ENCODE data around the gene NEDD1.
A peak's percentile ranks its signal among the peaks of the same experiment; 100 is the strongest.

The NEDD1 gene, protein sequence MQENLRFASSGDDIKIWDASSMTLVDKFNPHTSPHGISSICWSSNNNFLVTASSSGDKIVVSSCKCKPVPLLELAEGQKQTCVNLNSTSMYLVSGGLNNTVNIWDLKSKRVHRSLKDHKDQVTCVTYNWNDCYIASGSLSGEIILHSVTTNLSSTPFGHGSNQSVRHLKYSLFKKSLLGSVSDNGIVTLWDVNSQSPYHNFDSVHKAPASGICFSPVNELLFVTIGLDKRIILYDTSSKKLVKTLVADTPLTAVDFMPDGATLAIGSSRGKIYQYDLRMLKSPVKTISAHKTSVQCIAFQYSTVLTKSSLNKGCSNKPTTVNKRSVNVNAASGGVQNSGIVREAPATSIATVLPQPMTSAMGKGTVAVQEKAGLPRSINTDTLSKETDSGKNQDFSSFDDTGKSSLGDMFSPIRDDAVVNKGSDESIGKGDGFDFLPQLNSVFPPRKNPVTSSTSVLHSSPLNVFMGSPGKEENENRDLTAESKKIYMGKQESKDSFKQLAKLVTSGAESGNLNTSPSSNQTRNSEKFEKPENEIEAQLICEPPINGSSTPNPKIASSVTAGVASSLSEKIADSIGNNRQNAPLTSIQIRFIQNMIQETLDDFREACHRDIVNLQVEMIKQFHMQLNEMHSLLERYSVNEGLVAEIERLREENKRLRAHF

DNA sequence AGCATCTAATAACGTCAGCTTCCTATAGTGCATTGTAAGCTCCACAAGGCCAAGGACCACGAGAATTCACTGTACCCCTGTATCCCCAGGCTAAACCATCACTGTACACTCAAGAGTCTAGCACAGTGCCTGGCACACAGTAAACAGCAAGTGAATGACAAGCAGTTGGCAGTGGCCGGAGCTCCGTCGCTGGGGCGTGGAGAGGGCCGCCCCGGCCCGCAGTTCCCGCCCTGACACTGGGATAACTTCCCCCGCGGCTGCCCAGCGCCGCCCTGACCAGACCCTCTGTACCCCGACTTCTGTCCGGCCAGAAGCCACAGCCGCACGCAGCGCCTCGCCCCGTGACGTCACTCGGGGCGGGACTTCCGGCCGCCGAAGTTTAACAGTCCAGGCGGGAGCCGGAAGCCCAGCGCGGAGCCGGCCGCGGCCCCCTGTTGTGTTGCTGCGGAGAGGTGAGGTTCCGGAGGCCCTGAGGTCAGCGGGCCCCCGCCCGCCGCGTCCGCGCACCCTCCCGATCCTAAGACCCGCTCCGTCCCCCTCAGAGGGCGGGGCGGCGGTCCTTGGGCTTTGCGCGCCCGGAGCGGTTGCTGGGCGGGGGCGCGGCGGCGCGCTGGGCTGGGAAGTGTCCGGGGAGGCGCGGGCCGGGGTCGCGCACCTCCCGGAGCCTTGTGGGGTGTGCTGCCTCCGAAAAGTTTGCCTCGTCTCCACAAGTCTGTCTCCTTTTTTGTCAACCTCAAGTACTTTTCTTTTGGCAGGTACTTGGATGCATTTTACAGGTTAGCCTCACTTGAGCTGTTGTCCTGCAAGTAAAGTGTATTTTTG lies at the start of gene NEDD1:
Gene NEDD1 (plus strand): TSS at position 409 of the 822 bp plus-strand sequence. CDS start 2,503 bp downstream, outside the sequence.
- DNase-seq: peak in 57 of 58 donors; percentile 4 to 88 (median 66)

DNA sequence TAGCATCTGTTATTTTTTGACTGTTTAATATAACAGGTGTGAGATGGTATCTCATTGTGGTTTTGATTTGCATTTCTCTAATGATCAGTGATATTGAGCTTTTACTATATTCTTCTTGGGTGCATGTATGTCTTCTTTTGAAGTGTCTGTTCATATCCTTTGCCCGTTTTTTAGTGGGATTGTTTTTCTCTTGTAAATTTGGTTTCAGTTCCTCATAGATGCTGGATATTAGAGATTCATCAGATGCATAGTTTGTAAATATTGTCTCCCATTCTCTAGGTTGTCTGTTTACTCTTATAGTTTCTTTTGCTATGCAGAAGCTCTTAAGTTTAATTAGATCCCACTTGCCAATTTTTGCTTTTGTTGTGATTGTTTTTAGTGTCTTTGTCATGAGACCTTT lies 48.9 kb upstream of the NEDD1 start:
- no peak for DNase-seq

DNA sequence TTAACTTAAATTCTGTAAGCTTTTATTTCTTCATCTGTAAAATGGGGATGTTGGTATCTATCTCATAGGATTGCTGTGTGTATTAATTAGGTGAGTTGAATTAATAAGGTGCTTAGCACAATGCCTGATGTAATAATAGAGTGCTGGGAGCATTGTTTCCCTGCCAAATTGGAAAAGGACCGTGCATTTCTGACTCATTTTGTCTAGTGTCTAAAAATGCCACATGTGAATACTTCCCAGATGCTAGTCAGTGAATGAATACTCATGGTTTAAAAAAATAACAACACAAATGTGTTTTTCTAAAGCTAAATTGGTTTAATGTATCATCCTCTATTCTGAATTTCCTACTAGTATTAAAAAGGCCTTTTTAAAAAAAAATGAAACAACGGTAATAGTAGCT lies 45.4 kb upstream of the NEDD1 start:
- DNase-seq: no peak

DNA sequence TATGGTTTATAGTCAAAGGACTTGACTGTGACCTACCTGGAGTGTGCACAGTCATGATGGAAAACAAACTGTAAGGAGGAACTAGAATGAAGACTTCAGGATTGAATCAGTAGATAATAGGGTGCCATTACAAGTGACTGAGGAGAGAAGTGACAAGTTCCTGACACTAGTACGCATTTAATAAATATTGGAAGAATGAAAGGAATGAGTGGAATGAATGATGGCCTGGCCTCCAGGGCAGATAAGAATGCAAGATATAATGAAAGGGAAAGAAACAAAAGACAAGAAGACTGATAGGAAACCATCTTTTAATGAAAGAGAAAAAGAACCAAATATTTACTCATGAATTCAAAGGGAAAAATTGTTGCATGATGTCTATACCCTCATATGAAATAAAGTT lies 44.7 kb upstream of the NEDD1 start:
- no peak for DNase-seq

DNA sequence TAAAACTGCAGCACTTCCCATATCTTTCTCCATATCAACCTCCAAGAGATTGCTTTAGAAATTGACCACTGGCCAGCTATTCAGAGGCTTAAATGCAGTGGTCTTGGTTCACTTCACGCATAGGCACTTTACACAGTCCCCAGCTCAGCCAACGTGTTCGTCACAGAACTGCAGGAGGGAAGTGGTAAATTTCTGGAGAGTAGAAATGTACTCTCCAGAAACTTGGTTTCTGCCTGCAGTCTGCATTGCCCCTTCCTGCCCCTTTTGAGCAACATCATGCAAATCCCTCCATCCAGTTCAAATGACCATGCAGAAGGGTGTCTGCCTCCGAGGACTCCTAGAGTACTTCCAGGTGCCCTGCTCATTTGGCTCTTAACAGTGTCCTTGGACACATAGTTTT lies 42.7 kb upstream of the NEDD1 start:
- no peak for DNase-seq

DNA sequence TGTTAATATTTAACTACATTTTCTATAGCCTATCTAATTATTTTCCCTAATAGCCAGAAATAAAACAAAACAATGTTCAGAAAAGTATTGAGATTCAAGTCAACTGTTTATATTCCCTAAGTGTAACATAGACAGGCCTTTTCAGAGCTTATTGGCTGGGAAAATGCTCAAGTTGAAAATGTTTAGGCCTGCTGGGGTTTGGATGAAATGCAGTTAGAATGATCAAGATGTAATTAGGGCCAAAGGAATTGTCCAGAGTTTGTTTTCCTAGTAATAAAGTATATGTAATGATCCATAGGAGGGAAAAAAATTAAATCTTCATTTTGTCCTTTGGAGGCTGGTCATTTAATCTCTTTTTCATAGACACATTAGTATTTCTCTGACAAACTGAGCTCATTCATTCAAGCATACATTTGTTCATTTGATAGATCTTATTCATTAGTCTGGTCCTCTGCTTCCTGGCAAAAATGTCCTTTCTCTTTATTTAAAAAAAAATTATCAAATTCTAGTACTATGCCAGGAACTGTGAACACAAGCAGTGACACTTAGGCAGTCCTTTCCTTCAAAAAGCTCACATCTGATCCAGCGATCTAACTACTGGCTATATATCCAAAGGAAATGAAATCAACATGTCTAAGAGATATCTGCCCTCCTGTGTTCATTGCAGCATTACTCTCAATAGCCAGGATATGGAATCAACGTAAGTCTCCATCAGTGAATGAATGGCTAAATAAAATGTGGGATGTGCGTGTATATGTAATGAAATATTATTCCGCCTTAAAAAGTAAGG lies 40.1 kb upstream of the NEDD1 start:
- DNase-seq: no peak

DNA sequence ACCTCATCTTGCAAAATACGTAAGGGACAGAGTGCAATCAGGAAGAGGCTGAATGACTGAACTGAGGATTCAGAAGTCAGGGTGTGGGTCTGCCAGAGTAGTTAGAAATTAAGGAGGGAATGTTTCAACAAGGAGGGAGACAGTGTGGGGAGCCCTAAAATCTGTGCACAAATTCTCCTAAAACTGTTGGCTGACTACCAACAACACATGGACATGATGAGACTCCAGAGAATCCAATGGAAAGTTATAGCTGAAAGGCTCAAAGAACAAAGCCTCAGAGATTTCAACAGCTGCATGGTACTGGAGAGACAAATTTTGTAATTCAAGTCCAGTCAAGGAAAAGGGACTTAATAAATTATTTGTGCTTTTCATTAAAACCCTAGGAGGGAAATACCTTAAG lies 36.1 kb upstream of the NEDD1 start:
- DNase-seq: no peak

DNA sequence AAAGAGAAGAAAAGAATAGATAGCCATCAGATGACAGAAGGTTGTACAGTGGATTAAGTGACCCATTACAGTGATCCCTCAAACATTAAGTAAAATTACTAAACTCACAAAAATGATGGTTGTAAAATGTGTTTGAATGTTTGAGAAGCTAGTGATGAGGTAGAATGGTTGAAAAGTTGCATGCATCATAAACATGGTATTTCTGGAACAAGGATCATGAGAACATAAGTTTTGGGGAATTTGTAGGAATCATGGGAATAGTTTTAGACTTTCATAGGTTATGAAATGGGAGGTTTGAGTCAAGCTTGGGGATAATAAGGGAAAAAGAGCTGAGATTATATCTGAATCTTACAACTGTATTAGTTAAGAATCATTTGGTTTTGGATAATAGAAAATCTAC lies 34.1 kb upstream of the NEDD1 start:
- DNase-seq: no peak

DNA sequence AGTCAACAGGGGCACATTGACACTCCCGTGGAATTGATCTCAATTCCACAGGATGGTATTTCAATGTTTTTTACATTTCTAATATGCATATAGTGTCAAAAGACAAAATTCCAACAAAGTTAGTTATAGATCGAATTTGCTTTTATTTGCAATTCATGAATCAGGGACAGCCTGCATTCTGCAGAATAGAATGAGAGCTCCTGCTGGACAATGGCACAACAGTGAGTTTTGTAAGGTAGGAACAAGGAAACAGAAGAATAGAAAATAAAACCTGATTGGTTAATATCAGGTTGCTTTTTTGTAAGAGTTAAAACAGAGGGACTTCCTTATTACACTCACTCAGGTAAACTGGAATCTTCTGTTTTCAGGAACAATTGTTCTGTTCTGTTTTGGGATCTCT lies 32.8 kb upstream of the NEDD1 start:
- DNase-seq: no peak

DNA sequence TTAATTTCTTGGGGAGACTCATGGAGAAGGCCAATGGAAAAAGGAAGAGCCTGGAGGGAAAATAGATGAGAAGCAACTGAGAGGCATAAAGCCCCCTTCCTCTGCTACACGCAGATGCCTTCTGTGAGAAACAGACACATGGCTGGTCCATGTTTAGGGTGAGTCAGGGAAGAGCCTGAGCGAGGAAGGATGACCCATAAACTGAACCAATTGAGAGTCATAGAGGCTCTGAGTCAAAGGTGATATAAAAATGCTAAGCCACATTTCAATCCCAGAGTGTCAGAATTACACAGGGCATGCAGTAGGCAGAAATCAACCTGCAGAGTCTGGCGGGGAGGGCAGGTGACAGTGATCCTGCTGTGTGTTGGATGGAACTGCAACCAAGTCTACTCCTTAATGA lies 30.1 kb upstream of the NEDD1 start:
- no peak for DNase-seq

DNA sequence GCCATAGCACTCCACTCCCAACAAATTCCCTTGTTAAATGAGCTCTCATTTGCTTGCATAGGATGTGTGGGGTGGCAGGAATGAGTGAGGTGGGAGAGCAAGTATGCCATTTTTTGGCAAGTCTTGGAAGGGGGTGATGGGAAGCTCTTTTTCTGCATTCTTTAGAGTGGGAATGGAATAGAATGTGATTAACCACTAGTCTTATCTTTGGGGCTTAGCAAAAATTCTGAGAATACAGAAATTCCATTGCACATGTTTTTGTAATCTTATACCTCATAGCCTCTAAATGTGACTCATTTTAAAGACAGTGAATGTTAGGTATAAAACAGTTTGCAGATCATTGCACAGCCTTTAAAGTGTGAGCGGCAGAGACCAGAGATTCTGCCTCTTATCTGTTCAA lies 28.4 kb upstream of the NEDD1 start:
- DNase-seq: no peak

DNA sequence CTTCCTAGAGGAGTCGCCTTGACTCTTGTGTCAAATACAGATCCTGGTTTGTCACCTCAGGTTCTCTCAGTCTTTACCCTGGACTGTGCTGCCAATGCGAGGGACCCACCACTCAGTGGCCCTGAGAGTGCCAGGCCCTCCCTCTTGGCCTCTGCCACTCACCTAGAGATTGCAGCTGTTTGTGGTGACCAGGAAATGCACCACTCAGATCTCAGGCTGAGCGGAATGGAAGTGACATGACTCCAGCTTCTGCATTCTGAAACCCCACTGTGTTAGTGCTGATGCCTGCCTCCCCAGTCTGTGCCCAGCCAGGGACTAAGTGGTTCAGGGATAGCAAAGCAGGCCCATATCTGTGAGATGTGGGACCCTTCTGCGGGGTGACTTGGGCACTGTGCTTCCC lies 27.8 kb upstream of the NEDD1 start:
- DNase-seq: no peak

DNA sequence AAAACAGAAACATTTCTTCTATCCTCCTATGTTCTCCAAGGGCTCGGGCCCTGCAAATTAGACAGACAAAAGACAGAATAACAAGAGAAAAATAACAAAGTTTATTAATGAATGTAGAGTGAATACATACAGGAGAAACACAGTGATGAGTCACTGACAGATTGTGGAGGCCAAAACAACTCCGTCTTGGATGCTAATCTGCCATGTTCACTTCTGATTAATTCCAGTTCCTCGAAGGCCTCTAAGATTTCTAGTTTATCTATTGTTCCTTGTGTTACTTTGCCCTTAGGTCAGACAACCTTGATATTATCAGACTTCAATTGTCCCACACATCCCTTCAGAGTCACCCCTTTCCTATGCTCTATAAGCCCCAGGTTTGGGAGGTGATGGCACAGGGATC lies 26.8 kb upstream of the NEDD1 start:
- no peak for DNase-seq

DNA sequence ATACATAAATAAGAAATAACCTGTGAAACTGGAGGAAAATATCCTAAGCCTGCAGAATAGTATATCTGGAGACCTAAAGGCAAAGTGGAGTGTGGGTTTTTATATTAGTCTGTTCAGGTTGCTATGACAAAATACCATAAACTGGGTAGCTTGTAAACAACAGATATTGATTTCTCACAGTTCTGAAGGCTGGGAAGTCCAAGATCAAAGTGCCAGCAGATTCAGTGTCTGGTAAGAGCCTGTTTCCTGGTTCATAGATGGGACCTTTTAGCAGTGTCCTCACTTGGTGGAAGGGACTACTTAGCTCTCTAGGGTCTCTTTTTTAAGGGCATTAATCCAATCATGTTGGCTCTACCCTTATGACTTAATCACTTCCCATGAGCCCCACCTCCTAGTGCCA lies 25.4 kb upstream of the NEDD1 start:
- no peak for DNase-seq

DNA sequence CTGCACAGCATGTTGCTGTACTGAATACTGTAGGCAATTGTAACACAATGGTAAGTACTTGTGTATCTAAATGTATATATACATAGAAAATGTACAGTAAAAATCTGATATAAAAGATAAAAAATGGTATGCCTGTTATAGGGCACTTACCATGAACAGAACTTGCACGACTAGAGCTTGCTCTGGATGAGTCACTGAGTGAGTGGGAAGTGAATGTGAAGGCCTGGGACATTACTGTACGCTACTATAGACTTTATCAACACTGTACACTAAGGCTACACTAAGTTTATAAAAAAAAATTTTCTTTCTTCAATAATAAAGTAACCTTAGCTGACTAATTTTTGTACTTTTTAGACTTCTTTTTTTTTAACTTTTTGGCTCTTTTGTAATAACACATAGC lies 24.2 kb upstream of the NEDD1 start:
- DNase-seq: no peak

DNA sequence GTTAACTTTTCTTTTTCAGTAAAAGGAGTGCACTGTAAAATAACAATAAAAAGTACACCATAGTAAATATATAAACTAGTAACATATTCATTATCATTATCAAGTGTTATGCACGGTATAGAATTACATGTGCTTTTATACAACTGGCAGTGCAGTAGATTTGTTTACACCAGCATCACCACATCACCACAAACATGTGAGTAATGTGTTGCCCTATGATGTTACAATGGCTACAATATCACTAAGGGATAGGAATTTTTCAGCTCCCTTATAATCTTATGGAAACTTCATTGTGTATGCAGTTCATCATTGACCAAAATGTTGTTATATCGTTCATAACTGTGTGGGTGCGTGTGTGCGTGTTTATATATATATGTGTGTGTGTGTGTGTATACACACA lies 23.5 kb upstream of the NEDD1 start:
- DNase-seq: no peak

DNA sequence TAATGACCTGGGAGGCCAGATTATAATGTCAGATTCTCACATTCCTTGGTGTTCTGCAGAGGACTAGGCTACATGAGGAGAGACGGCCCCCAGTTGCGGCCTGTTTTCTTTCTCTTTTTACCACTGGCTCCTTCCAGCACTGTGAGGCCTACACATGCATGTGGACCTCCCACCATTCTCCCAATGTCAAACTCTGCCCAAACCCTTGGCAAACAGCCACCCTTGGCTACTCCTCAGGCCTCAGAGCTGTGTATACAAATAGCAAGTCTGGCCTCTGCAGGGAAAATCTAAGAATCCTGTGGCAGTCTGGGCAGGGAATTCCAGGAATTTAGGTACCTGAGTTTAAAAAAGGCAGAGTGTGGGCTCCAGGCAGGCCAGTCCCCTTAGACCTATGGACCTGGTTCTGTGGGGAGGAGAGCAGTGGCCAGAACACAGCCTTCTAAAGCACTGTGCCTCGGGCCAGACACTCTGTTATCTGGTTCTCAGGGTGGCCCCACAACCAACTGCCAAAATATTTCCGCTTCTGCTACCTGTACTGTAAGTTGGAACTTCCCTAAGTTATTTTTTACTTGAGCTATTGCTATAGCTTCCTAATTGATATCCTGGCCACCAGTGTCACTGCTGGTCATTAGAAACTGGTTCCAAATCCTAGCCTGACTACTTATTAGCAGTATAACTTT lies 19.9 kb upstream of the NEDD1 start:
- peak in 42 of 58 donors; percentile 0 to 58 (median 19) for DNase-seq

DNA sequence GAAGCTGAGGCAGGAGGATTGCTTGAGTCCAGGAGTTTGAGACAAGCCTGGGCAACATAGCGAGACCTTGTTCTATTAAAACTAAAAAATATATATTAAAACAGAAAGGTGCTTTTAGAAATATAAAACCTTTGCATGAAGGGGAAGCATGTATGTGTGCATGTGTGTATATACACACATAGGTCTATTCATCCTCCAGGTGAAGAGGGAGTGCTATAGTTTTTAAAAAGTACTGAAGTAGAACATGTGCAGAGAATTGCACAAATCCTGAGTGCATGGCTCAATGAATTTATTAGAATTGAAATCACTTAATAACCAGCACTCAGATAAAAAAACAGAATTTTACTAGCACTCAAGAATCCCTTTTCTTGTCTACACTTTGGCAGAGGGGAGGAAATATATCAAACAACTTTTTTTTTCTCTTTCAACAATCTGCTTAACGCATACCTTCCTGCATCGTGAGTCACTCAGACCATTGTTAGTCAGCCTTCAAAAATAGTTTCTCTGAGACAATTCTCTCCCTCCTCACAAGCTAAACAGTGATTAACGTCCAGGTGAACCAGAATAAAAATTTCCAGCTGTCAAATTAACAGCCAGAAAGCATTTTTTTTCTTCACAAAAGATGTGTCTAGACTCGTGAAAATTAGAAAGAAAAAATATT lies 17.7 kb upstream of the NEDD1 start:
- DNase-seq: no peak

DNA sequence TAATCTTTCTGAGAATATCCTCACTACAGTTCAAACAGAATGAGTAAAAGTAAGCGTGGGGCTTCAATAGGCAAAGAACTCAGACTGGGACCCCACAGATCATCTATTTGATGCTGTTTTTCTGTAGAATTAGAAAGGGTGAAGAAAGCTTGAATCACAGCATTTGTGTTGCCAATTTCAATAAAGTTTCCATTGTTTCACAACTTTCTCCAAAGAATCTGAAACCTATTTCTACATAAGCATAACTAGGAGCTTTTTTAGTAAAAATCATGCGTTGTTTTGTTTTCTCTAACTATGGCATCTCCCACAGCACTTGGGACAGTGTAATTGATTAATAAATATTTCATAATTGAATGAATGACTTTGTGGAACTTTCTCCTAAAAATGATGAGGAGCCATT lies 16.7 kb upstream of the NEDD1 start:
- no peak for DNase-seq

DNA sequence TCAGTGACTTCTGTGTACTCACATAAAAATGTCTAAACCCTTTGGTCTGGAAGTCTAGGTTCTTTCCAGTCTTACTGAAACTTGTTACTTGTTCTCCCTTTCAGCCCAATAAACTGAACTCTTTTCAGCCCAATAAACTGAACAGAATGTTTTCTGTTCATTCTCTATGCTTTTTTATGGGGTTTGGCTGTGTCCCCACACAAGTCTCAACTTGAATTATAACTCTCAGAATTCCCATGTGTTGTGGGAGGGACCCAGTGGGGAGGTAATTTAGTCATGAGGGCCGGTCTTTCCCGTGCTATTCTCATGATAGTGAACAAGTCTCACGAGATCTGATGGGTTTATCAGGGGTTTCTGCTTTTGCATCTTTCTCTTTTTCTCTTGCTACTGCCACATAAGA lies 15.0 kb upstream of the NEDD1 start:
- no peak for DNase-seq
